ENCODE measurements around the gene MDM4. TPM values are rescaled to one million over a fixed set of nuclear protein-coding genes. Genes with fewer than 3 reads are reported as not detected.

MDM4 gene
- total RNA-seq (100 to 1,000 TPM; 104 to 141 TPM), polyA plus RNA-seq (10 to 100 TPM in 1 of 2 donors, 1 to 10 TPM in 1; 4.8 to 11.0 TPM)
- long read RNA-seq, donor 1, full-length matches to known transcripts, result 6 of 18 reads
- long read RNA-seq, donor 1, partial matches to known transcripts, result 1 of 18 reads
- long read RNA-seq, donor 1, other reads (novel, unspliced or antisense), result 11 of 18 reads
- long read RNA-seq, donor 2, partial matches to known transcripts, result 1 of 8 reads
- long read RNA-seq, donor 2, other reads (novel, unspliced or antisense), result 7 of 8 reads

GRCh38 chr1:204516180-204516879 is at the start of gene MDM4:
Gene MDM4 (plus strand): TSS chr1:204516406. CDS start chr1:204525519, 9,113 bp downstream.
- H3K36me3 ChIP-seq (ENCODE audit: control insufficient read depth in 1 of 2, insufficient read depth in 2 of 2, low read length in 1 of 2), result no peaks in the 10 kb centered on the region
- no peaks in the 10 kb centered on the region for H3K27me3 ChIP-seq (ENCODE audit: control insufficient read depth in 1 of 2, insufficient read depth in 2 of 2, low read length in 1 of 2)
- no peaks in the 10 kb centered on the region for H3K4me1 ChIP-seq (ENCODE audit: control insufficient read depth in 1 of 2, insufficient read depth in 2 of 2, low read length in 2 of 2)
- H3K4me3 ChIP-seq (ENCODE audit: low read length in 2 of 2), result peak within 1 kb of the TSS; percentile 57 to 70
- 0 to 1% methylated on average over 43 of the region's 43 CpGs for WGBS, 2 donors
- DNase-seq (peak; percentile 95), ATAC-seq (ENCODE audit: low FRiP score) (peak; percentile 97)
- intact Hi-C loops (cut with DNase I), result no loop called here
- H3K27ac ChIP-seq (ENCODE audit: low read depth in 1 of 2, low read length in 2 of 2), result peak within 1 kb of the TSS; percentile 10 to 81
- H3K9me3 ChIP-seq (ENCODE audit: control insufficient read depth, low read length), result no peaks in the 10 kb centered on the region

- WGBS, 2 donors, result 4 to 9% methylated on average over 17 of the region's 17 CpGs
- Histone ChIP-seq H3K27ac (ENCODE audit: low read depth in 1 of 2, low read length in 2 of 2) (peak overlapping the region; percentile 59 to 96), H3K4me1 (ENCODE audit: control insufficient read depth in 1 of 2, insufficient read depth in 2 of 2, low read length in 2 of 2) (peaks cover 4 to 7% of the 10 kb centered on the region in 2 donors), H3K36me3 (ENCODE audit: control insufficient read depth in 1 of 2, insufficient read depth in 2 of 2, low read length in 1 of 2) (peaks cover 0 to 2% of the 10 kb centered on the region in 2 donors), H3K9me3 (ENCODE audit: control insufficient read depth, low read length) (no peaks in the 10 kb centered on the region), H3K4me3 (ENCODE audit: low read length in 2 of 2) (no peak overlapping the region), H3K27me3 (ENCODE audit: control insufficient read depth in 1 of 2, insufficient read depth in 2 of 2, low read length in 1 of 2) (no peaks in the 10 kb centered on the region)
- ATAC-seq (ENCODE audit: low FRiP score) (peak; percentile 73), DNase-seq (peak in 1 of 2 donors; percentile 73)
- intact Hi-C loops (cut with DNase I), result no loop called here
These were observed 49.5 kb upstream of the MDM4 start for GRCh38 chr1:204466416-204467405.

- intact Hi-C loops (cut with DNase I), result no loop called here
- WGBS, 2 donors, result 34 to 54% methylated on average over 10 of the region's 10 CpGs
- Histone ChIP-seq H3K27me3 (ENCODE audit: control insufficient read depth in 1 of 2, insufficient read depth in 2 of 2, low read length in 1 of 2) (no peaks in the 10 kb centered on the region), H3K27ac (ENCODE audit: low read depth in 1 of 2, low read length in 2 of 2) (peak overlapping the region in 1 of 2 donors; percentile 49), H3K9me3 (ENCODE audit: control insufficient read depth, low read length) (no peaks in the 10 kb centered on the region), H3K4me1 (ENCODE audit: control insufficient read depth in 1 of 2, insufficient read depth in 2 of 2, low read length in 2 of 2) (peaks cover 4 to 7% of the 10 kb centered on the region in 2 donors), H3K36me3 (ENCODE audit: control insufficient read depth in 1 of 2, insufficient read depth in 2 of 2, low read length in 1 of 2) (no peaks in the 10 kb centered on the region), H3K4me3 (ENCODE audit: low read length in 2 of 2) (no peak overlapping the region)
- ATAC-seq (ENCODE audit: low FRiP score), result no peak
- no peak for DNase-seq
These were observed 48.0 kb upstream of the MDM4 start for GRCh38 chr1:204468206-204468605.

GRCh38 chr1:204468766-204469302 is 47.4 kb upstream of the MDM4 start:
- Histone ChIP-seq H3K27me3 (ENCODE audit: control insufficient read depth in 1 of 2, insufficient read depth in 2 of 2, low read length in 1 of 2) (no peaks in the 10 kb centered on the region), H3K4me3 (ENCODE audit: low read length in 2 of 2) (no peak overlapping the region), H3K27ac (ENCODE audit: low read depth in 1 of 2, low read length in 2 of 2) (peak overlapping the region in 1 of 2 donors; percentile 2), H3K36me3 (ENCODE audit: control insufficient read depth in 1 of 2, insufficient read depth in 2 of 2, low read length in 1 of 2) (no peaks in the 10 kb centered on the region), H3K4me1 (ENCODE audit: control insufficient read depth in 1 of 2, insufficient read depth in 2 of 2, low read length in 2 of 2) (peaks cover 5 to 7% of the 10 kb centered on the region in 2 donors), H3K9me3 (ENCODE audit: control insufficient read depth, low read length) (no peaks in the 10 kb centered on the region)
- no peak for ATAC-seq (ENCODE audit: low FRiP score)
- intact Hi-C loops (cut with DNase I), result no loop called here
- 78 to 80% methylated on average over 18 of the region's 18 CpGs for WGBS, 2 donors
- no peak for DNase-seq

GRCh38 chr1:204469304-204469703 is 46.9 kb upstream of the MDM4 start:
- H3K27me3 ChIP-seq (ENCODE audit: control insufficient read depth in 1 of 2, insufficient read depth in 2 of 2, low read length in 1 of 2), result no peaks in the 10 kb centered on the region
- H3K4me3 ChIP-seq (ENCODE audit: low read length in 2 of 2), result no peak overlapping the region
- H3K27ac ChIP-seq (ENCODE audit: low read depth in 1 of 2, low read length in 2 of 2), result no peak overlapping the region
- no peak for DNase-seq
- no peak for ATAC-seq (ENCODE audit: low FRiP score)
- H3K36me3 ChIP-seq (ENCODE audit: control insufficient read depth in 1 of 2, insufficient read depth in 2 of 2, low read length in 1 of 2), result no peaks in the 10 kb centered on the region
- intact Hi-C loops (cut with DNase I), result no loop called here
- peaks cover 5% of the 10 kb centered on the region in 2 donors for H3K4me1 ChIP-seq (ENCODE audit: control insufficient read depth in 1 of 2, insufficient read depth in 2 of 2, low read length in 2 of 2)
- no peaks in the 10 kb centered on the region for H3K9me3 ChIP-seq (ENCODE audit: control insufficient read depth, low read length)
- 55 to 57% methylated on average over 6 to 10 of the region's 10 CpGs for WGBS, 2 donors

GRCh38 chr1:204471687-204472086 is 44.5 kb upstream of the MDM4 start:
- WGBS, 2 donors, result 94 to 95% methylated on average over 4 of the region's 4 CpGs
- no peak for DNase-seq
- H3K9me3 ChIP-seq (ENCODE audit: control insufficient read depth, low read length), result no peaks in the 10 kb centered on the region
- H3K27ac ChIP-seq (ENCODE audit: low read depth in 1 of 2, low read length in 2 of 2), result no peak overlapping the region
- peaks cover 2 to 5% of the 10 kb centered on the region in 2 donors for H3K4me1 ChIP-seq (ENCODE audit: control insufficient read depth in 1 of 2, insufficient read depth in 2 of 2, low read length in 2 of 2)
- H3K4me3 ChIP-seq (ENCODE audit: low read length in 2 of 2), result no peak overlapping the region
- intact Hi-C loops (cut with DNase I), result no loop called here
- no peaks in the 10 kb centered on the region for H3K36me3 ChIP-seq (ENCODE audit: control insufficient read depth in 1 of 2, insufficient read depth in 2 of 2, low read length in 1 of 2)
- no peak for ATAC-seq (ENCODE audit: low FRiP score)
- H3K27me3 ChIP-seq (ENCODE audit: control insufficient read depth in 1 of 2, insufficient read depth in 2 of 2, low read length in 1 of 2), result no peaks in the 10 kb centered on the region

GRCh38 chr1:204472660-204473059 is 43.5 kb upstream of the MDM4 start:
- Histone ChIP-seq H3K4me3 (ENCODE audit: low read length in 2 of 2) (no peak overlapping the region), H3K9me3 (ENCODE audit: control insufficient read depth, low read length) (no peaks in the 10 kb centered on the region), H3K4me1 (ENCODE audit: control insufficient read depth in 1 of 2, insufficient read depth in 2 of 2, low read length in 2 of 2) (peaks cover 5 to 9% of the 10 kb centered on the region in 2 donors), H3K36me3 (ENCODE audit: control insufficient read depth in 1 of 2, insufficient read depth in 2 of 2, low read length in 1 of 2) (no peaks in the 10 kb centered on the region), H3K27me3 (ENCODE audit: control insufficient read depth in 1 of 2, insufficient read depth in 2 of 2, low read length in 1 of 2) (no peaks in the 10 kb centered on the region), H3K27ac (ENCODE audit: low read depth in 1 of 2, low read length in 2 of 2) (no peak overlapping the region)
- WGBS, 2 donors, result 82 to 86% methylated on average over 2 of the region's 2 CpGs
- ATAC-seq (ENCODE audit: low FRiP score) (no peak), DNase-seq (no peak)
- intact Hi-C loops (cut with DNase I), result no loop called here

GRCh38 chr1:204473400-204473965 is 42.7 kb upstream of the MDM4 start:
- Histone ChIP-seq H3K36me3 (ENCODE audit: control insufficient read depth in 1 of 2, insufficient read depth in 2 of 2, low read length in 1 of 2) (no peaks in the 10 kb centered on the region), H3K9me3 (ENCODE audit: control insufficient read depth, low read length) (no peaks in the 10 kb centered on the region), H3K4me3 (ENCODE audit: low read length in 2 of 2) (no peak overlapping the region), H3K4me1 (ENCODE audit: control insufficient read depth in 1 of 2, insufficient read depth in 2 of 2, low read length in 2 of 2) (peaks cover 3 to 13% of the 10 kb centered on the region in 2 donors), H3K27me3 (ENCODE audit: control insufficient read depth in 1 of 2, insufficient read depth in 2 of 2, low read length in 1 of 2) (no peaks in the 10 kb centered on the region), H3K27ac (ENCODE audit: low read depth in 1 of 2, low read length in 2 of 2) (no peak overlapping the region)
- intact Hi-C loops (cut with DNase I), result no loop called here
- DNase-seq, result no peak
- no peak for ATAC-seq (ENCODE audit: low FRiP score)
- 24 to 44% methylated on average over 1 of the region's 1 CpG for WGBS, 2 donors

Measured in aorta (tissue), 5 donors.